ENCODE results near the gene USP7.
A peak's percentile ranks its signal among the peaks of the same experiment; 100 is the strongest.

GRCh38 chr16:8936421-8936820 lies 27.3 kb downstream of the USP7 start:
- TF ChIP-seq, protein P1, sequence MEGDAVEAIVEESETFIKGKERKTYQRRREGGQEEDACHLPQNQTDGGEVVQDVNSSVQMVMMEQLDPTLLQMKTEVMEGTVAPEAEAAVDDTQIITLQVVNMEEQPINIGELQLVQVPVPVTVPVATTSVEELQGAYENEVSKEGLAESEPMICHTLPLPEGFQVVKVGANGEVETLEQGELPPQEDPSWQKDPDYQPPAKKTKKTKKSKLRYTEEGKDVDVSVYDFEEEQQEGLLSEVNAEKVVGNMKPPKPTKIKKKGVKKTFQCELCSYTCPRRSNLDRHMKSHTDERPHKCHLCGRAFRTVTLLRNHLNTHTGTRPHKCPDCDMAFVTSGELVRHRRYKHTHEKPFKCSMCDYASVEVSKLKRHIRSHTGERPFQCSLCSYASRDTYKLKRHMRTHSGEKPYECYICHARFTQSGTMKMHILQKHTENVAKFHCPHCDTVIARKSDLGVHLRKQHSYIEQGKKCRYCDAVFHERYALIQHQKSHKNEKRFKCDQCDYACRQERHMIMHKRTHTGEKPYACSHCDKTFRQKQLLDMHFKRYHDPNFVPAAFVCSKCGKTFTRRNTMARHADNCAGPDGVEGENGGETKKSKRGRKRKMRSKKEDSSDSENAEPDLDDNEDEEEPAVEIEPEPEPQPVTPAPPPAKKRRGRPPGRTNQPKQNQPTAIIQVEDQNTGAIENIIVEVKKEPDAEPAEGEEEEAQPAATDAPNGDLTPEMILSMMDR (IDR thresholded peaks at IDR 0.05; ENCODE audit: insufficient read depth, low read depth, low read length) = peak; percentile 55
- no peak for TF ChIP-seq EZH2 (IDR thresholded peaks at IDR 0.05; ENCODE audit: insufficient read depth, low read length)

Measured in astrocyte (in vitro differentiated cells and primary cell).